Dermis microvascular lymphatic vessel endothelial cell (primary cell): ENCODE measurements around the gene TMEM272. TPM values are rescaled to one million over a fixed set of nuclear protein-coding genes. Genes with fewer than 3 reads are reported as not detected.
A peak's percentile ranks its signal among the peaks of the same experiment; 100 is the strongest.

Experiments used
- DNase-seq, 2 donors: peaks; one replicate each; pipeline versions ENCODE4 v3.0.0 to v3.0.0-alpha.2; 2010; ENCODE audit warnings: low read depth in 2 of 2
- total RNA-seq: library from RNA; depleted of rRNA; stranded (reverse); fragments of >200 nt; gene quantifications from 2 replicates; pipeline ENCODE4 v1.2.1, GENCODE V29; 2014

Gene TMEM272
- total RNA-seq, 1 donor from 2014 or later = not detected

DNA sequence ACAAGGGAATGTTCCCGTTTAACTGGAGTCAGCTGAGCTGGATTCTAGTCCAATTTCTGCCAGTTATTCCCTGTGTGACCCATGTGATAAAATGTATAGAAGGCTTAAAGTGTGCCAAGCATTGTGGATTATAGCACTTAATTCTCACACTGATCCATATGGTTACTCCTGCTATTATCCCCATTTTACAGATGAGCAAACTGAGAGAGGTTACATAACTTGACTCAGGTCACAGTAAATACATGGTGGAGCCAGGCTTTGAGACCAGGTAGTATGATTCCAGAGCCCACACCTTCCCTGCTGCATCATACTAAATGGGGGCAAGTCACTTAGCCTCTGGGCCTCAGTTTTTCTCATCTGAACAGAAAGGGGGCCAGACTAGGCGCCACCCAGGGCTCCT, 39.1 kb downstream of the TMEM272 start:
- no peak for DNase-seq

- no peak for DNase-seq
These were observed 39.7 kb downstream of the TMEM272 start for GRCh38 chr13:51805313-51805712.

- no peak for DNase-seq
These were observed 40.4 kb downstream of the TMEM272 start for GRCh38 chr13:51804295-51805172.

- DNase-seq = peak; percentile 48 to 86
These were observed 41.3 kb downstream of the TMEM272 start, which contains the start of gene DHRS12 for GRCh38 chr13:51803422-51804294. Gene DHRS12 (minus strand): TSS chr13:51804163. CDS start chr13:51799659, 4,504 bp downstream.

GRCh38 chr13:51802631-51803418, 42.2 kb downstream of the TMEM272 start:
- peak in 1 of 2 donors; percentile 61 for DNase-seq

DNA sequence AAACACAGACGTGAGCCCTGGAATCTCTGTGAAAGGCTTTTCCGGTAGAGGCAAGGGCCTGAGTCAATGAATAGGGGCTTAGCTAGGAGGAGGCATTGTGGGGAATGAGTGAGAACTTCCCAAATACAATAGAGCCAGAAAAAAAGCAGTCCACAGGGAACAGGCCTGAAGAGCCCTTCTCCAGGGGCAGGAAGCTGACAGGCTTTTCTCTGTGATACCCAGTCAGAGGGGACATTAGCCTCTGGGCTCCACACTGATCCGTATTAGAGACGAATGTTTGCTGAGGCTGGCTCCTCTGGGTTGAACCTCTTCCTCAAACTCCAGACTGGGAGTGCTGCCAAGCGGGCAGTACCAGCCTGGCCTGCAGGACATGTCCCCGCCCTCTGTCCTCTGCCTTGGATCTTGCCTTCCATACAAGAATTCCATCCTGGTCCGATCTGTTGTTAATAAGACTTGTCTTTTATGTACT, 43.3 kb downstream of the TMEM272 start:
- DNase-seq = peak in 1 of 2 donors; percentile 58

GRCh38 chr13:51800486-51800885, 44.5 kb downstream of the TMEM272 start:
- no peak for DNase-seq

DNA sequence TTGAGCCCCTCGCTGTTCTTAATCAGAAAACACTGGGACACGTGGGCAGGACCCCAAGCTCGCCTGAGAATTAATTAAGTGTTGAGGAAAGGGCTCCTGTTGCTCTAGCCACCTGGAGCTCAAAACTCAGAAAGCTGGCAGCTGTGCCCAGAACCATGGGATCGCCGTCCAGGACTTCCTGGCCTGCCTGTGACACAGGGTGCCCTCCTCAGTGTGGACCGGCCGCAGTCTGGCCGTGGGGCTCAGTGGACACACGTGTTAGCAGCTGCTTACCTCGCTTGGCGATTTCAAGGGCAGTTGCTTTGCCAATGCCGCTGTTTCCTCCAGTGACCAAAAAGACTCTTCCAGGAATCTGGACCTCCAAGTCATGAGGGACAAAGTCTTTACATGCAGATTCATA, 45.7 kb downstream of the TMEM272 start:
- DNase-seq = no peak

DNA sequence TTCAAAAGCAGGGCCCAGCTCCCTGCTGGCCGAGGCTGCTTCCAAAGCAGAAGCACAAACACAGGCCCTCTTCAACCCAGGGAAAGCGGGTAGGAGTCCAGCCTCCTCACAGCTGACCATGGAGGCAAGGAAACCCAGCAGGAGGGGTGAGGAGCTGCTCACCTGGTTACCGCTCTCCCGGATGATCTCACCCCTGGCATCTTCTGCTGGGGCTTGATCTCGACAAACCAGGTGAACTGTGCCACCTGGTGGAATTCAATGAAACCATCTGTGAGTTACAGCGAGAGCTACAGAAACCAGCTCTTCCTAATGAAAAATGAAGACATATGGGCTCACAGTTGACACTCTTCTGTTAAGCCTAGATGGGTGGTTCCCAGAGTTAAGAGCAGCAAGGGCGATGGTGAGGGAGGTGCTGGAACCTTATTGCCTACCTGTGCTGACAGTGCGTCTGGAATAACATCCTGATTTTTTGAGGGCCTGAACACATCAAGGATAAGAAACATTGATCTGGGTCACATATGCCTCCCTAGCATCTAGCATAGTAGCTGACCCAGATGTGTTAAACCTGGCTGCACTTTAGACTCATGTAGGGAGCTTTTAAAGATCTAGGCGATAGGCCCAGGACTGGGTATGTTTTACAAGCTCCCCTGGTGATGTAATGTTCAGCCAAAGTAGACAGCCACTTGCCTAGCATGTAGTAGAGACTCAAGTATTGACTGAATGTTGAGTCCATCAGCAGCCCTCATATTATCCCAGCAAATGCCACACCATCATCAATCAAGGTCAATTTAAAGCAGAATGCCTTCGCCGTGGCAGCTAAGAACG, 47.1 kb downstream of the TMEM272 start:
- DNase-seq = peak; percentile 55 to 68

- DNase-seq = no peak
These were observed 48.4 kb downstream of the TMEM272 start for GRCh38 chr13:51796546-51796945.

DNA sequence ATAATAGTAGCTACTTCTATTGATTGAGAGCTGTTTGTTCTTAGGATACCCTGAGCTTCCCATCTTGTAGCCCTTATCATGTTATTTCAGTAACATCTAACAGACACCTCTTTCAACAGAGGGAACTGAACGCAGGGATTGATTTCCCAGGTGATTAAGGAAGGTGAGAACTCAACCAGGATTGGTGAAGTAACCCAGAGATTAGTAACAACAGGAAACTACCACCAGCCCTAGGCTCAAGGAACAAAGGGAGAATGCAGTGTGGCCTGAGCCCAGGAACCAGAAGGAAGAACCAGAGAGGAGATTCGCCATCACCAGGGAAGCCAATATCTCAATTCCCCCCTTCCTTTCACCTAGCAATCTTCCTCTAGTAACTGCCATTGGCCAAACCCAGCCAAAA, 49.6 kb downstream of the TMEM272 start:
- DNase-seq = no peak

- no peak for DNase-seq
These were observed 50.0 kb downstream of the TMEM272 start for GRCh38 chr13:51794964-51795363.

GRCh38 chr13:51793570-51794271, 51.3 kb downstream of the TMEM272 start:
- peak in 1 of 2 donors; percentile 75 for DNase-seq

GRCh38 chr13:51786425-51787265, 58.3 kb downstream of the TMEM272 start:
- no peak for DNase-seq

DNA sequence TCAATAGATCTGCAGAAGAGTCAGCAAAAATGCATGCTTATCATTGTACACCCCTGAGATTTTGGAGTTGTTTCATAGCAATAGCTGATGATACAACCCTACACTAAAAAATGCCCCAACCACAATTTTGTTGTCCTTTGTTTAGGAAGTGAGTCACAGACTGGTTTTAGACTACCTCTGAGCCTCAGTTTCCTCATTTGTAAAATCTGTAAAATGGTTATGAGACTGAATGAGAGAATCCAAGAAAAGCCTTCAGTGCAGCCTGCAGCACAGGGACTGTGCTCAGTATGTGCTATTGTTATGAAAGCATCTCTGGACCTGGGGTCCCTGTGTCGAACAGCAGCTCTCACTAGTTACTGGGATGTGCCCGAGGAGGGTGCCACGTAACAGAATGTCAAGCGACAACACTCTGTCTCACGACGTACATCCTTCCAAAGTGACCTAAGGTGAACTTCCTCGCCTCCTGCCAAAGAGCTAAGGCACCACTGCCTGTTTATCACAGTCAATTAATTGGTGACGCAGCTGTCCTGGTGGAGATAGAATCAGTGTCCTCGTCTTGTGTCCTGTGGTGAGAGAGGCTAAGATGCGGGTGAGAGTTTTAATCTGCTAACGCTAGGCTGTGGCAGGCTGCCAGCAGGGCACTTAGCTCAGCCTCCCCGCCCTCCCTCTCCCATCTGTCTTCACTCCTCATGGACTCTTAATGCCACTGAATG, 59.1 kb downstream of the TMEM272 start:
- no peak for DNase-seq

GRCh38 chr13:51784097-51784496, 60.9 kb downstream of the TMEM272 start:
- DNase-seq = no peak

- DNase-seq = no peak
These were observed 61.4 kb downstream of the TMEM272 start for GRCh38 chr13:51783428-51784094.
